HuH-7.5 (cell line): ENCODE measurements around the gene UBE2L5.

Source experiments
- DNase-seq: peaks from one replicate; pipeline ENCODE4 v3.0.0; 2011; ENCODE audit warnings: low spot score

The UBE2L5 gene

GRCh38 chr13:30406779-30407416 lies 15.4 kb upstream of the UBE2L5 start:
- DNase-seq, result no peak

DNA sequence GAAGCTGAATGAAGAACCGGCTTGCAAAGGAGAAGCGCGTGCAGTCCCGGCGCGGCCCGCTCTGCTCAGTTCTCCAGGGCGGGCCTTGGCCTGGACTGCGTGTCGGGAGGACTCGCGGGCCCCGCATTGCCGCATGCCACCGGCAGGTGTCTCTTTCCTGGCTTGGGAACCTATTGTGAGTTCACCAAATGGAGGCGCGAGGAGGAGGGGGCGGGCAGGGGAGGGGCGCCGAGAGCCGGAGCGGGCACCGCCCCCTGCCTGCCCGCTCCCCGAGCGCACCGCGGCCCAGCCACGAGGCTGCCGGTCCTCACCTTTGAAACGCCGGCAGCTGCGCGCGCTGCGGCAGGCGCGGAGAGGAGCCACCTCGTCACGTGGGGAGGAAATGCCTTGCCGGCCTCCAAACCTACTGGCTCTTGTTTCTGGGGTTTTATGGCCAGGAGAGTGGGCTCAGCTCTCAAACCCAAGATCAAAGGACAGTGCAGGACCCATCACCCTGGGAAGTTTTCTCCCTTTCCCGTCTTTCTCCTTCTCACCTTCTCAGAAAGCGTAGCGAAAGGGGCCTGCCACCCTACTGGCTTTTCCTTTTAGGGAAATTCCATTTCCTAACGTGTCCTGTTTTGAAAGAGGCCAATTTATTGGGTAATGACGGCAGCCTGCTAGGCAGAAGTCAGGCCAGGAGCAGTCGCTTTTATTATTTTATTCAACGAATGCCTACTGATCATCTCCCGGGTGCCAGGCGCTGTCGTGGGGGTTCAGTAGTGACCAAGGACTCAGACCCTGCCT lies 13.8 kb upstream of the UBE2L5 start:
- peak; percentile 78 for DNase-seq

GRCh38 chr13:30409886-30410704 lies 12.2 kb upstream of the UBE2L5 start:
- no peak for DNase-seq

DNA sequence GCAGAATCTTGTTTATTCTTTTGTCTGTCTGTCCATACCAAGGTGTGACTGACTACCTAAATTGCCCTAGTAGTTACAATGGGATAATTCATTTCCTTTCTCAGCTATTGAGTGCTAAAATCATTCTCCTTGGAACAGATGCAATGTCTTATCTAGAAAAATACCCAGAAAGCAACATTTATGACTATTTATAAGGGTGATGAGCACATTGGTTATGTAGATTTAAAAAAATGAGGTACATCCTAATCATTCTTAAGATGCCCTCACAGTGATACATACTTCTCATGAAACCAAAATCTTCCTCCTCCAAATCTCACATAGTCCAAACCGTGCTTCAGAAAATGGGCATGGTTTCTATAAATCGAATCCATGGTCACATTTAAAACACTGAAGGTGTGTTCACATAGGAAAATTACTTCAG lies 11.6 kb upstream of the UBE2L5 start:
- no peak for DNase-seq

GRCh38 chr13:30412346-30412745 lies 9.9 kb upstream of the UBE2L5 start:
- no peak for DNase-seq

GRCh38 chr13:30413842-30414241 lies 8.5 kb upstream of the UBE2L5 start:
- DNase-seq, result no peak

DNA sequence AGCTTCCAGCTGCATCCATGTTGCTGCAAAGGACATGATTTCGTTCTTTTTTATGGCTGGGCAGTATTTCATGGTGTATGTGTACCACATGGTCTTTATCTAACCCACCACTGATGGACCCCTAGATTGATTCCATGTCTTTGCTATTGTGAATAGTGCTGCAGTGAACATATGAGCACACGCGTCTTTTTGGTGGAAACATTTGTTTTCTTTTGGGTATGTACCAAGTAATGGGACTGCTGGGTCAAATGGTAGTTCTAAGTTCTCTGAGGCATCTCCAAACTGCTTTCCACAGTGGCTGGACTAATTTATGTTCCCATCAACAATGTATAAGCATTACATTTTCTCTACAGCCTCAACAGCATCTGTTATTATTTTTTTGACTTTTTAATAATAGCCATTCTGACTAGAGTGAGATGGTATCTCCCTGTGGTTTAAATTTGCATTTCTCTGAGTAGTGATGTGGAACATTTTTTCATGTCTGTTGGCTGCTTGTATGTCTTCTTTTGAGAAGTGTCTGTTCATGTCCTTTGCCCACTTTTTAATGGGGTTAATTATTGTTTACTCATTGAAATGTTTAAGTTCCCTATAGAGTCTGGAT lies 6.8 kb upstream of the UBE2L5 start:
- DNase-seq, result no peak

GRCh38 chr13:30416471-30416870 lies 5.8 kb upstream of the UBE2L5 start:
- DNase-seq, result no peak

DNA sequence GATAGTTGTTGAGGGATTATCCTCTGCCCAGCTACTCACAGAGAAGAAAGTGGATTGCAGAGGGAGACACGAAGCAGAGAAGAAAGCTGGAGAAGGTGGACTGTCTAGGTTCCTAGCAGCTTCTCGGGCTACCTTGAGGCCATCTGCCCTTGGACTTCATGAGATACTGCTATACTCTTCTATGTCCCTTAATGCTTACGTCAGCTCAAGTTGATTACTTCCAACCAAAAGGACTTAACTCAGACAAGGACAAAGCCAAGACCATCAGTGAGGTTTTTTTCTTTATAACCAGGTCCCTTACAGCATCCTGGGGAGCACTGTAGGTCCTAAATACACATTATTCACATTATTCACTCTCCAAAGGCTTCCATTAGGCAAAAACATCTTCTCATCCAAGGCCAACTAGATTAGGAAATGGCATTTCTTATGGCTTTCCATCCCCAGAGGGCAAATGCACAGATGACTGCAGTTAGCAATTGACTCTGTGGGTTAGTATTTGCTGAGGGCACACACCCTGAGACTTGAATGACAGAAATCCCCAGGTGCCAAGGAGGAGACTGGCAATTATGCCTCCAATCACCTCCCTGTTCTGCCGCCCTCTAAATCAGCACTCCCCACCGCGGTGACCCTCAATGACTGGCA lies 4.1 kb upstream of the UBE2L5 start:
- no peak for DNase-seq

DNA sequence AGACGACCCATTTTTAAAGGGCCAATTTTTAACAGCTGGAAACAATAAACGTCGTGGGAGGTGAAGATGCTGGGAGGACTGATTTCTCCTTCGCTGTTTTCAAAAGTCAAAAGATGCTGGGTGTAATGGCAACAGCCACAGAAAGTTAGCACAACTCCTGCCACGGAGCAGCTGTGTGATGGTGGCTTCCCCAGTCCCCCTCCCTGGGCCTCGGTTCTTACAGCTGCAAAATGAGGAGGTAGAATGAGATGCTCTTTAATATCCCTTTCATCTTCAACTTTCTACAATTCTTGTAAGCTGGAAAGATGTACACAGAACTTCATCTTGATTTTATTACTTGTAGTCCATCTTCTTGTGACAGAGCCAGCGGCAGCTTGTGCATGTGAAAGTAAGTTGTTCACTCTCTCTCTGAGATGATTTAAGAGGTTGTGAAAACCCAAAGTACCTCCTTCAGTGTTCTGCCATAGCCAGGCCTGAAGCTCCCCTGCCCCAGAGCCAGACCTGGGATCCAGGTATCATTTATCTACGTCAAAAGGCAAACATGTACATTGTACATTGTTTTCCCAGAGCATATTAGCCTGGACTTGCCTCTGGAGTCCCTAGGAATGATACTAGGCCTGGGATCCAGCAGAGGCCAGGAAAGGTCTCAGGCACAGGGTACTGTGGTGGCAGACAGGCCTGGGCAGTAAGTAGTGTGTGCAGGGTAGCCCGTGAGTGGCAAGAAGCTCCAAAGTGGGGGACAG lies 3.4 kb upstream of the UBE2L5 start:
- no peak for DNase-seq

GRCh38 chr13:30421093-30422053 lies 920 bp upstream of the UBE2L5 start:
- DNase-seq, result peak; percentile 49

DNA sequence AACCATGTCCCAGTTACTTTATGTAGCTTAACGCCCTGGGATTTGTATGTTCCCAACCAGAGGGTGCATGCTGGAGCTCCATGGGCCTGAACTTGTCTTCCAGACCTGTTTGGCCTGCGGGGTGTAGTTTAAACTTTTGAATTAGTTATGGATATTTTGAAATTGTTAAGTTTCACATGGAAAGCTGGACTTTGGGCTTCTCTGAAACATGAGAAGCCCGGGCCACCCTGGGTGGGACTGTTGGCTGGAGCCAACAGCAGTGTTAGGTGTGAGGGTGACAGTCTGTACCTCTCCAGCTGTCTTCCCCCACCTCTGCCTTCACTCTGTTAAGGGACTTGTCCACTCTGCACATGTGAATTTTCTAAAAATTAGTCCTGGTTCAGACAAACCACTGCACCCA lies 1.6 kb downstream of the UBE2L5 start:
- no peak for DNase-seq

GRCh38 chr13:30429235-30429634 lies 6.9 kb downstream of the UBE2L5 start:
- DNase-seq, result no peak

- no peak for DNase-seq
Measured at GRCh38 chr13:30429721-30430694, 7.7 kb downstream of the UBE2L5 start.

GRCh38 chr13:30431269-30431940 lies 9.1 kb downstream of the UBE2L5 start:
- no peak for DNase-seq

DNA sequence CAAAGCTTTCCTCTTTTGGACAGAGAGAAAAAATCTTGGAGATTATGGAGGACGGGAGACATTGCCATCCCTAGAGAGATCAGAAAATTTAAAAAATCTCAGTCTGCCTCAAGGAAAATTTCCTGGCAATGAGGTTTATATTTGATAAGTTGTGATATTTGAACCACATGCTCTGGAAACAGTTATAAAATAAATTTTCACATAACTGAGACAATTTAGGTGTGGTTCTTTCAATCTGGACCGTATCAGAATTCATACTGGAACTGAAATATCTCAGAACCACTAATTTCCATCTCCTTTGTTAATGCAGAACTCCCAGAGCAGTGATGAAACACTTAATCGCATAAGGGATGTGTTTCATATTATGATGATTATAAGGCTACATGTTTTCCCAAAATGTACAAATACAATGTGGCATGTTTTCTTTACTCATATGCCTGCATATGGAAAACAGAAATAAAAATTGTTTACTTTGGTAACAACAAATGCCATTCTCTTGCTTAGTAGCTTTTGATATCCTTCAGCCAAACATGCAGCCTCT lies 13.7 kb downstream of the UBE2L5 start:
- no peak for DNase-seq

DNA sequence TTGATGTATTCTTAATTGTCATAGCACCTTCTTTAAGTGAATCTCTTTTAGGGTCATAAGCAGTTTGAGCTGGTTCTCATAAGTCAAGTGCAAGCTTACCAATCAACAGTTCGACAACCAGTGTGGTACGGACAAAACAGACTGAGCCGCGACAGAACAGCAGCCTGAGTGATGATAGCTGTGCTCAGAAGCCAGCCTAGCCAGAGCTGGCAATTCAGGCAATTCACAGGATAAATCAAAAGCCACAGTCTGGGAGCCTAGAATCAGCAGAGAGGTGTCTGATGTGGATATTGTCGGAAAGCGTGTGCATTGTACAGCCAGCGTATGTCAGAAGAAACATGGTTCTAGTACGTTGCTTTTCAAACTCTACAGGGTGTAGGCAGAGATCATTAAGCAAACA lies 14.9 kb downstream of the UBE2L5 start:
- no peak for DNase-seq

DNA sequence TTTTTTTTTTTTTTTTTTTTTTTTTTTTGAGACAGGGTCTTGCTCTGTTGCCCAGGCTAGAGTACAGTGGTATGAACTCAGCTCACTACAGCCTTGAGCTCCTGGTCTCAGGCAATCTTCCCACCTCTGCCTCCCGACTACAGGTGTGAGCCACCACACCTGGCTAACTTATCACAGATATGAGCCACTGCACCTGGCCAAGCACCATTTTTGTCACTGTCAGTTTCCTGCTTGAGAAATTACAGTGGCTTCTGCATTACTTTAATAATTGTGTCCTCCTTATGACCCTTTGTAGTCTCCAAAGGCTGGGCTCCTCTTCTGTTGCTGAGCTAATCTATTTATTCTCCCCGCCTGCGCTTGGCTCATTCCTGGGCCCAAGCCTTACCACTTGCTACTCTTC lies 16.0 kb downstream of the UBE2L5 start:
- no peak for DNase-seq
